ENCODE data around the gene MEX3B.

MEX3B gene

DNA sequence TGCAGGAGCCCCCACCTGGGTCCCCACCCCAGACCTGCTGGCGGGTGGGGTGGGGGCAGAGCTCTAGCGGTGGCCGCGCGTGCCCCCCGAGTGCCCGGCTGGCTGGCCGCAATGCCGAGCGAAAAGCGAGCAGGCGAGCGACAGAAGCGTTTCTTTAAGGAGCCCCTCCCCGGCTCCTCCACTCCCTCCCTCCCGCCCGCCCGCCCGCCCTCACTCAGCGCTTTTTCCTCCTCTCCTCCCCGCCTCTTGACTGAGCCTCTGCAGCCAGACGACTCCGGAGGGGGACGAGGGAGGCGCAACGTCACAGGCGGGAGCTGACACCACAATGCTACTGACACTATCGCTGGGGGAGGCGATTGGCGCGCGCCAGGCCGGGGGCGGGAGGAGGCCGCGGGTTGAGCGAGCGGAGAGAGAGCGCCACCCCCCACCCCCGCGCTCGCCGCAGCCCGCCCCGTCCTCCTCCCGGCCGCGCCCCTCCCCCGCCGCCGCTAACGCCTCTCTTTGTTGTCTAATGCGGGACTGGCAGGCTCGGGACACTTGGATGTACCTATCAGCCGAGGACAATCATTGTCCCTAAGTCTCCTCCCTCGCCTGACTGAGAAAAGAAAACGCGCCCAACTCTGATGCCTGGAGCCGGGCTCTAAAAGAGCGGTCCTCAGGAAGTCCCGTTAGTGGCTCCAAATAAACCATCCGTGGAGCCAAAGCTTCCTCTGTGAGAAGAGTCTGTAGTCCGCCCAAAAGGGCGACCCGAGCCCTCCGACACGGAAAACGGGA lies at the start of gene MEX3B:
Gene MEX3B, minus strand, starts transcription at position 127 of the 774 bp plus-strand sequence. CDS start 313 bp downstream, outside the sequence.
- peak; percentile 96 for DNase-seq (ENCODE audit: low read depth)

DNA sequence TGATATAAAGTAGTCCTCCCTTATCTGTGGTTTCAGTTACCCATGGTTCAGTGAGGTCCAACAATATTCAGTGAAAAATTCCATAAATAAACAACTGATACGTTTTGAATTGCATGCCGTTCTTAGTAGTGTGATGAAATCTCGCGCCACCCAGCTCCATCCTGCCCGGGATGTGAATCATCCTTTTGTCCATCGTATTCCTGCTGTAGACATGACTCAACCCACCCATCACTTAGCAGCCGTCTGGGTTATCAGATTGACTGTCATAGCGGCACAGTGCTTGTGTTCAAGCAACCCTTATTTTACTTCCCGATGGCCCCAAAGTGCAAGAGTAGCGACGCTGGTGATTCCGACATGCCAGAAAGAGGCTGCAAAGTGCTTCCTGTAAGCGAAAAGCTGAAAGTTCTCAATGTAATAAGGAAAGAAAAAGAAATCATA lies 48.0 kb upstream of the MEX3B start:
- peak; percentile 99 for DNase-seq (ENCODE audit: low read depth)

DNA sequence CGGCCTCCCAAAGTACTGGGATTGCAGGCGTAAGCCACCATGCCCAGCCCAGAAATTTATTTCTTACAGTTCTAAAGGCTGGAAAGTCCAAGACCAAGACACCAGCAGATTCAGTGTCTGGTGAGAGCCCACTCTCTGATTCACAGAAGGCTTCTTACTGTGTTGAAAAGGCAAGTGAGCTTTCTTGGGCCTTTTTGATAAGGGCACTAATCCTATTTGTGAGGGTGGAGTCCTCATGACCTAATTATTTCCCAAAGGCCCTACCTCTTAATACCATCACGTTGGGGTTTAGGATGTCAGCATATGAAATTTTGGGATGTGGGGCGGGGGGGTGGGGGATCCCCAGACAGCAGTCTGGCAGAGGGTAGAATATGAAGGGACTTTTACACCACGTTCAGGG lies 47.5 kb upstream of the MEX3B start:
- DNase-seq (ENCODE audit: low read depth): peak; percentile 53

DNA sequence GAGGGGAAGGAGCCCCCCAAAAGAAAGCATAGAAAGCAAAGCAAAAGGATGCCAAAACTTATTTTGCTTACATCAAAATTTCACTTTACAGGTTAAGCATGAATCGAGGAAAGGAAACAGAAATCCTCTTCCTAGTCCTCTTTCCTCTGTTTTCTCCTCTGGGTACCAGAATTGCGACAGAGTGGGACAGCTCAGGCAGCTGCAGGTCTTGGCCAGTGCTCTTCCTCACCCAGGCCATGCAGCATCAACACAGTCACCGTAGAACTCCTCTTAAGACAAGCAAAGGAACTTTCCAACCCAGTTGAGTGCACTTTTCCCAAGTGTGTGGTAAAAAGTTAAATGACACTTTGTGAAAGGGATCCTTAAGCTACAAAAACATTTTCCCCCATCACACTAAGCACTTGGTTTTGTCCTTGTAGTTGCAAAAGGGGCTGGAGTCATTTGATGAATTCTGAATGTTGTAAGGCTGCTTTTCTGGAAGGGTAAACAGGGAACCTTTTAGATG lies 45.9 kb upstream of the MEX3B start:
- no peak for DNase-seq (ENCODE audit: low read depth)

DNA sequence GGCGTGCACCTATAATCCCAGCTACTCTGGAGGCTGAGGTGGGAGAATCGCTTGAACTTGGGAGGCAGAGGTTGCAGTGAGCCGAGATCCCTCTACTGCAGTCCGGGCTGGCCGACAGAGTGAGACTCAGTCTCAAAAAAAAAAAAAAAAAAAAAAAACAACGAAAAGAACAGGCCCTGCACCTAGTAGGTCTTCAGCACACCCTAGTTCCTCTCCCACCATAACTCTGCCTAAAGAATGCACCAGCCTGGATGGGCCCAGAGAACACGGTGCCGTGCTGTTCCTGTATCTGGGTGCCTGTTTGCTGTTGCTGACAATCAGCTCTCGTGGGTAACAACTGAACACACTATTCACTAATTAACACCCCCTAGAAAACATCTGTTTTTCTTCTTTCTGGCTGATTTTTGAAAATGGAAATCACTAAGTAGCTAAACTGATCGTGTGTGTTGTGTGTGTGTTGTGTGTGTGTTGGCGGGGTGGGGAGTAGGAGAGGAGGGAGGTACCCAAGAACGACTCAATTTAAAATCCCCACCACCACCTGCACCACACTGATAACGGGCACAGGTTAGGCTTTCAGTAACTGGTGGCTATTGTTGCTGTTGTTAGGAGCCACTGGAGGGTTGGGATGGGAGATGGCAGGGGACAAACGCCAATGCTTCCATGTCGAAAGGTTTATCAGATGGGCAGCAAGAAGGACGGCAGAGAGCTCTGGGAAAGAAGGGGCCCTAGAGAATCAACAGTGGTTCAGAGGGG lies 40.6 kb upstream of the MEX3B start:
- no peak for DNase-seq (ENCODE audit: low read depth)

DNA sequence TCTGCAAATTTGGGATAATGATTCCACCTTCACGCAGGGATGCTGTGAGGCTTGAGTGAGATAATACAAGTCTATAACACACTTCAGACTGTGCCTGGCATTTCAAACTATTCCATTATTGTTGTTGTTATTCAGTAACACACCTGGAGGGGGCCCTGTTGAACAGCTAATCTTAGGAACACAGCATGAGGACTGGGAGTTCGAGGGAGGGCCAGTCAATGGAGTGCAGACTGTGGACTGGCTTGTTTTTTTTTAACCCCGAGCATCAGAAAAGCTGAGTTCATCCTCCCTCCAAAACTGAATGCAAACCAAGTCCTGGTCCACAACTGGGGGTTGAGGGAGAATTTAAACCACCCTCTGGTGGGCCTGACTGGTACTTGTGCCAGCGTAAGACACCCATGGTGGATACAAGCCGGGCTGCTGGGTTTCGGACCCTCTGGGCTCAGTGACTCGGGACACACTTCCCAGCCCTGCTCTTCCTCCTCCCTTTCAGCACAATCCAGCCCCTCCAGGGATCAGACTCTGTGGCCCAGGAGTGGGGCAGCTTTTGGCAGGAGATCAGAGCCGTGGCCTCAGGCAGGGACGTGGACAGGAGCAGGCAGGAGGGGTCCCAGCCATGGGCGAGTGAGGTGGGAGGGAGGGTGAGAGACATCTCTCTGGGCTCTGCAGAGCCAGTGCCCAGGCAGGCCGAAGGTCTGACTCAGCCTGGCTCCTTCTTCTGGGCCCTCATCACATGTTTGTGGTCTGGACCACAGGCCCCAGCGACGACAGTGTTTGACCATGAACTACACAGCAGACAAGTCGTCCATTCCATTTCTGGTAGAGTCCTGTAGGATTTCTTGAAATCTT lies 36.3 kb upstream of the MEX3B start:
- DNase-seq (ENCODE audit: low read depth): peak; percentile 92

DNA sequence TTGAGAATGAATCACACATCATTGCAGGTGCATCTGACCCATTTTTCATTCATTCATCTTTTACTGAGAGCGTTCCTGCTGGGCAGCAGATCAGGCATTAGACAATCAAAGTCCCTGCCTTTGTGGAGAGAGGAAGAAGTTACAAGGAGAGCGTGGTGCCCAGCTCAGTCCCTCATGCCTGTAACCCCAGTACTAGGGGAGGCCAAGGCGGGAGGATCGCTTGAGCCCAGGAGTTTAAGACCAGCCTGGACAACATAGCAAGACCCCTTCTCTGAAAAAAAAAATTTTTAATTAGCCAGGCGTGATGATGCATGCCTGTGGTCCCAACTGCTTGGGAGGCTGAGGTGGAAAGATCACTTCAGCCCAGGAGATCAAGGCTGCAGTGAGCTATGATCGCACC lies 35.0 kb upstream of the MEX3B start:
- DNase-seq (ENCODE audit: low read depth): no peak

DNA sequence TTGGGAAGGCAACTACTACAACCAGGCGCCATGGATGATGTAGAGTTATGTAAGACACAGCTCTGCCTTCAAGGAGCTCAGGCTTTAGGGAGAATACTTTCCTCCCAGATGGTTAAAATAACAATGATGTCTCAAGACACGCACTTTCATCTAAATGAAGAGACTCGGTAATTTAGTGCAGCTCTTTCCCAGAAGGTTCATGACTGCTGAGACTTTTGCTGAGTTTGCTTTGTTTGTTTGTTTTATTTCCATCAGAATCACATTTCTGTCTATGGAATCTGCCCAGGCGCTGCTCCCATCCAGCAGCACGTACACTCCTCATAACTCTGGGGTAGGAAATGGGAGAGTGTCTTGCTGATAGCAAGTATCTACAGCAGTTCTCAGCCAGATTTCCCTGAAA lies 33.9 kb upstream of the MEX3B start:
- no peak for DNase-seq (ENCODE audit: low read depth)

DNA sequence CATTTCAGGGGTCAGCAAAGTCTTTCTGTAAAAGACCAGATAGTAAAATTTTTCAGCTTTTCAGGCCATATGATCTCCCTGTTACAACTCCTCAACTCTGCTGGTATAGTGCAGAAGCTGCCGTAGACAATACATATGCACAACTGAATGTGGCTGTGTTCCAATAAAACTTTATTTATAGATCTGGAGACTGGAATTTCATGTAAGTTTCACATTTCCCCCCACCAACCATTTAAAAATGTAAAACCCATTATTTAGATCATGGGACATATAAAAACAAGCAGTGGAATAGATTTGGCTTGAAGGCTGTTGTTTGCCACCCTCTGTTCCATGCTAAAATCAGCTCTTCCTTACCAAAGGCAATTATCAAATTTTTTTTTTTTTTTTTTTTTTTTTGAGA lies 28.8 kb upstream of the MEX3B start:
- no peak for DNase-seq (ENCODE audit: low read depth)

DNA sequence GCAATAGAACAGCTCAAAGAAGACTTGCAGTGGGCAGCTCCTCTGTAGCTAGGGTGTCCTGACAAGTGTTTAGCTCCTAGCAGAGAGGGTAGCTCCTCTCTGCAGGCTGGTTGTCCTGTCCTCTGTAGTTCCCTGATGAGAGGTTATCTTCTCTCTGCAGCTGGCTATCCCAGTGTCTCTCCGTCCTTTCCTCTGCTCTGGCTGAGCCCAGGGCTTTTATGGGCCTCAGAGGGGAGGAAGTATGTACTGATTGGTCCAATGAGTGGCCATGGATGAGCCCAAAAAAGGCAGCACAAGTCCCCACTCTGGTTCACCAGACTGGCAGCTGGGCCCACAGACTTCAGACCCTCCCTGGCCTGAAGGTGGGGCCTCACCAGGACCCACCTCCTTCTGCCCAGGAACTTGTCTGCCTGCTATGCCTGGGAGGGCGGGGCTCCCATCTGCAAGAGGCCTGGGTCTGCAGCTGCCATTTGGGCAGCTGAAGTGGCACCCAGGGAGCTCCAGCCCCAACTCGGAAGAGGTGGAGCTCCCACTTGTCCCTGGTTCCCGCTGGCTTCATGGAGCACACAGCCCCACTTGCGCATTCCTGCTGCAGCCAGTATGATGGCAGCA lies 27.2 kb upstream of the MEX3B start:
- DNase-seq (ENCODE audit: low read depth): no peak

DNA sequence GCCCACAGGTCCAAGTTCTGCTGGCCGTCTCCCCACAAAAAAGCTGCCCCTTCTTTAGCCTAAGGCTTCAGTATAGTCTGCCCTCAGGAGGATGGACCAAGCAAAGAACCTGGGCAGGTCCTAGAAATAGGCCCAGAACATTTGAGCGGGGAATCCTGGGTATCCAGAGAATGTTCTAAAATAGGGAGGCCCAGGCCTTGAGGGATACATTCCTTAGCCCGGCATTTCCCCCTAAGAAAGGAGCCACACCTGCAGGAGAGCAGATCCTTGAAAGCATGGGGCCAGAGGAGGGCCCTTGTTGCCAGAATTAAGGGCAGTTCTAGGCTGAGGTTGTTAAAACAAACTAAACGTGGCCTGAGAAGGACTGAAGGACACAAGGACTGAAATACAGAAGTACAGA lies 20.6 kb upstream of the MEX3B start:
- DNase-seq (ENCODE audit: low read depth): no peak

DNA sequence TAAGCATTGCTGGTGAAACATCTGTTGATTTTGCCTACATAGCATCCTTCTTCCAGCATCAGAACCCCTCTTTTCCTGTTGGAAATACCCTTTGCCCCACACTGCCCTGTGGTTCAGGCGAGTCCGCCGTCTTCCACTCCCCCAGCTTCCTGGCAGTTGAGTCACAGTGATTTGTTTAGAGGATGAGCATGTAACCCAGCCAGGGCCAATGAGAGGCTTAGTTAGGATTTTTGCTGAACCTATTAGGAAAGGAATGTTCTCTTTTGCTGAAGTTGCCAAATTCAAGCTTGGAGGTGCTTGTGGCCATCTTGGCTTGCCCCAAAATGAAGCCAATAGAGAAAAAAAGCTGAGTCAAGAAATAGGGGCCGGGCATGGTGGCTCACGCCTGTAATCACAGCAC lies 19.0 kb upstream of the MEX3B start:
- peak; percentile 61 for DNase-seq (ENCODE audit: low read depth)

DNA sequence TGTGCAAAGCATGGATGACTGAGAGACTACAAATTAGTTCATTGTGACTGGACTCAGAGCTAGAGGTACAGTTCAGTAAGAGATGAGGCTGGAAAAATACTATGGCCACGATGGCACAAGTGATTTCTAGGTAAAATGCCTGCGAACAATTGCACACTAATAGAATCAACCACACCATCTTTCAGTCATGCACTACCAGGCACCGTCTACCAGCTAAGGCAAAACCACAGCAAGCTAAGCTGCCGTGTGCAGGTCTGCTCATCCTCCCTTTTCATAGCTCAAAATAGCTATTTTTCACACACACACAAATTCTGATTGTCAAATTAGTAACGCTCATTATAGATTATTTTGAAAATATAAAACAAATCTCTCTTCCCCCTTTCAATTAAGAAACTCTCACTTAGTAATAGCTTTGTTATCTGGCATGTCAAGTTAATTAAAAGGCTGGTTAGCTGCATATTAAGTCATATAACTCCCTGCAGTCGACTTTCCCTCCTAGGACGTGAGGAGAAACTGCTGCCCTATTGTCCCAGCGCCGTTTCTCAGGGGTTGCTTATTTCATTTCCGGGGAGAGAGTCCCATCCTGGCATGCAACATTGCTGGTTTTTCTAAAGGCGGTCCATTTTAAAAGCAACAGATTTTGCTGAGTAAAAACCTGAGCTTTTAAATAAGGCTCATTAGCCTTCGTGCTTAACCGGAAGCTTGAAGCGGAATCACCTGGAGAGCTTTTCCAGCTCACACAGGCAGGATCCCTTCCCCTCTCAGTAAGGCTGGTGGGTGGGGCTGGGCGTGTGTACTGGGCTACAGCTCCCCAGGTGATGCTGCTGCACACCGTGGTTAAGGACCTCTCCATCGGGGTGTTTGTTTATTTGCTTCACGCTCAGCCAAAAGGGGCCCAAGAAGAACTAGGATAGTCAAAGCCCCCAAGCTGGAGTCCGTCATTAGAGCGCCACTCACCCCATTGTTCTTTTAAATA lies 16.9 kb upstream of the MEX3B start:
- peak; percentile 12 for DNase-seq (ENCODE audit: low read depth)

DNA sequence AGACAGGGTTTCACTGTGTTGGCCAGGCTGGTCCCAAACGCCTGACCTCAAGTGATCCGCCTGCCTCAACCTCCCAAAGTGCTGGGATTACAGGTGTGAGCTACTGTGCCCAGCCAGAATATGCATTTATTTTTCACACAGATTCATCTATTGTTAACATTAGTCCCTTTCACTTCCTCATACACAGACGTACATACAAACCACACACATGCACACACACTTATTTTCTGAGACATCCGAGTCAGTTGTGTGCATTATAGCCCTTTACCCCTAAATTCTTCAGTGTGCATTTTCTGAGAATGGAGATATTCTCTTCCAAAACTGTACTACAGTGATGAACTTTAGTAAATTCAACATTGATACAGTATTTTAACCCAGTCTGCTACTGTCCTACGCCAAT lies 15.0 kb upstream of the MEX3B start:
- DNase-seq (ENCODE audit: low read depth): no peak

DNA sequence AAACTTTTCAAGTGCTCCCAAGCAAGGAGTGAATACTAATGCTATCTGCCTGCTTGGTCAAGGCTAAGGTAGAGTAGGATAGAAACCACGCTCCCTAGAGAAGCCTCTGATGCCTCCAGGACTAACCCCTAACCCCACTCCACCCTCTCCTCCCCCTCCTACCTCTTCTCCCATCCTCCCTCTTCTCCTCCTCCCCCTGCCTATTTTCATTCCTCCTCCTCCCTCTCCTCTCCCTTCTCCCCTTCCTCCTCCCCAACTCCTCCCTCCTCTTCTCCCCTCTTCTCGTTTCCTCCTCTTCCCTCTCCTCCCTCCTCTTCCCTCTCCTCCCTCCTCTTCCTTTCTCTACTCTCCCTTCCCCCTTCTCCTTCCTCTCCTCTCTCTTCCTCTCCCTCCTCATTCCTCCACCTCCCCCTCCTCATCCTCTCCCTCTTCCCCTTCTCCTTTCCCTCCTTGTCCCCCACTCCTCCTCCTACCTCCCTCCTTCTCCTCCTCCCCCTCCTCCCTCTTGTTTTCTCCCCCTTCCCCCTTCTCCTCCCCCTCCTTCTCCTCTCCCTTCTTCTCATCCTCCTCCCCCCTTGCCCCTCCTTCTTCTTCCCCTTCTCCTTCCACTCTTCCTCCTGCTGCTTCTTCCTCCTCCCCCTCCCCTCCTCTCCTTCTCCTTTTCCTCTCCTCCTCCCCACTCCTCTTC lies 12.8 kb upstream of the MEX3B start:
- DNase-seq (ENCODE audit: low read depth): no peak

DNA sequence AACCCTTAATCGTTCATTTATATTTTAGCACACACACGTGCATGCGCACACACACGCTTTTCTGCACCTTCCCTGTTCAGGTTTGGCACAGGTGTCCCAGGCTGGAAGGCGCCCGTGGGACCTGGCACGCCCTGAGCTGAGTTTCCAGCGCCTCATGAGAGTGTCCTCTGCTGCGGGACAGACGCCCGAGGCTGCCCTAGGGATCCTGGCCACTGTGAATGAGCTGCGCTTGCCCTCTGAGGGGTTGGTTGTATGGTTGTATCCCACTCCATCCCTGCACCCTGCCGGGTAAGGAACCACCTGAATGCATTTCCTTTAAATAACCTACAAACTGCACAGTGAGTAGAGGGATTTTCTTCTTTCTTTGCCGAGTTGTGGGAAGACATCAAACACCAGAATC lies 12.2 kb upstream of the MEX3B start:
- DNase-seq (ENCODE audit: low read depth): no peak

DNA sequence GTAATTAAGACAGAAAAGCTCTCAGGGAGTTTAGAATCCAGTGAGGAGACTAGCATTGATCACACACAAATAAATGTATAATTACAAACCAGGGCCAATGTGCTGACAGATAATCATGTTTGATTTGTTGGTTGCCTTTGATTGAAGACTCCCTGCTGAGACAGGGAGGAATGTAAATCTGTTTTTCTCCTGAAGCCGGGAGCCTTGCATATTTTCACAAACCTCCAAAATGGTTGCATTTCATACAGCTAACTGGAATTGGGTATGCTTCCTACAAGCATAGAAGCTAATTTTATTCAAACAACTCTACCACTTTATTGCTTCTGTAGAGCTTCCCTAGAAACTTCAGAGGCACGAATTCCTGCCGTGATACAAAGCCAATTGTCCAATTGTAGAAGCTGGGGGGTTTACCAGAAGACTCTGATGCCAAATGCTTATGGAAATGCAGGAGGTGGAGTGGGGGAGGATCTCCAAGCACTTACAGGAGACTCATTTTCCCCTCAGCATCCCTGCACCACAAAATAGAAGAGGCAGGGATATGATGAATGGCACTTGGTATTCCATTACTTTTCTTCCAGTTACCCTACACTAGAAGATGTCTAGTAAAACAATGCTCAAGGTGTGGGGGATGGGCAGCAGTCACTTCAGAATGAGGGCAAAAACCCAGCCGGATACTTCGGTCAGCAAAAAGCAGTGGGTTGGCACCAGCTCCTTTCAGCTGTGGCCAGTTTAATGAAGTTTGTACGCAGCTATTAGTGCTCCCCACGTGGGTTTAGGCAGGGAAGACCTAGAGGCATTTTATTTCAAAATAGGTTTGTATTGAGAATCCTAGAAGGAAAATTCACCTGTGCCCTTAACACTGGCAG lies 11.4 kb upstream of the MEX3B start:
- DNase-seq (ENCODE audit: low read depth): no peak

DNA sequence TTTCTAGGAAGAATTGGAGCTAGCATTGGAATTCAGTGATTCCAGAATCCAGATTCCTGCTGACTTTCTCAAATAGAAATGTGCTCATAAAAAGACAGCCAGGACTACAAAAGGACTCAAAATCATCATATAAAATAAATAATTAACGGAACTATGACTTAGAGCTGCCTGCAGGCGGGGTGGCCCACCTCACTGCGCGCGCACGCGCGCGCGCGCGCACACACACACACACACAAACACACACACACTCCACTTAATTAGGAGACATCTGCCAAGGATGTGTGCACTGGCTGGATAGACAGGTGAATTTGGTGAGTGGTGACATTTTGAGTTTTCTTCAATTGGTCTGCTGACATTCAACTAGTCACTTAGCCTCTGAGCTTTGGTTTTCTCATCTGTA lies 6.9 kb upstream of the MEX3B start:
- DNase-seq (ENCODE audit: low read depth): no peak

DNA sequence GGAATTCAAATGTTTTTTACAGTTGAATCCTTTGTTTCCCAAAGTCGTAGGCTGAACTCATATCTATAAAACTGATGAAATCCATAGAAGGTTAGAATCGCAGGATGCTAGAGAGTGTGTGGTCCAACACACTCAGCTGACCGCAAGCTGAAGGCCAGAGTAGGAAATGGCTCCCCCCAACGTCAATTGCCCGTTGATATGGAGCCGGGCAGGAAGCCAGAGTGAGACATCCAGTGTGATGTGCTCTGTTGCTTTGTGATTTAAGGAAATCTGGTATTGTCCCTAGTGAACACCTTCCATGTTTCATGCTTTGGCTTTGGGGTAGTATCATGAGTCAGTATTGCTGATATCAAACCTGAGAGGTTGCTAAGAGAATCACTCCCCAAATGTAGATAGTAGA lies 5.8 kb upstream of the MEX3B start:
- peak; percentile 13 for DNase-seq (ENCODE audit: low read depth)
